SHP77 treated with DMSO at 0.1 percent for 48 hours (cell line): Measurements from ENCODE around the gene C14orf132.

Experiments
- DNase-seq: peaks from one replicate; lab custom pipeline; 2025; lab: John Stamatoyannopoulos, UW

The C14orf132 gene

GRCh38 chr14:96039633-96040311 is 610 bp downstream of the C14orf132 start:
- DNase-seq: no peak

GRCh38 chr14:96040828-96041371 is 1.7 kb downstream of the C14orf132 start:
- DNase-seq: no peak

GRCh38 chr14:96042248-96042930 is 3.2 kb downstream of the C14orf132 start:
- DNase-seq: no peak

- no peak for DNase-seq
These were observed 7.5 kb downstream of the C14orf132 start for GRCh38 chr14:96046630-96047029.

GRCh38 chr14:96047101-96047500 is 7.9 kb downstream of the C14orf132 start:
- no peak for DNase-seq

- DNase-seq: no peak
These were observed 10.8 kb downstream of the C14orf132 start for GRCh38 chr14:96049932-96050331.

GRCh38 chr14:96050482-96050881 is 11.3 kb downstream of the C14orf132 start:
- no peak for DNase-seq

- no peak for DNase-seq
These were observed 12.1 kb downstream of the C14orf132 start for GRCh38 chr14:96051231-96051630.

- no peak for DNase-seq
These were observed 12.7 kb downstream of the C14orf132 start for GRCh38 chr14:96051642-96052540.

- no peak for DNase-seq
These were observed 13.5 kb downstream of the C14orf132 start for GRCh38 chr14:96052541-96053247.

GRCh38 chr14:96053248-96053599 is 14.1 kb downstream of the C14orf132 start:
- no peak for DNase-seq

GRCh38 chr14:96053600-96054381 is 14.6 kb downstream of the C14orf132 start:
- DNase-seq: no peak

- DNase-seq: no peak
These were observed 15.5 kb downstream of the C14orf132 start for GRCh38 chr14:96054661-96055060.

GRCh38 chr14:96055065-96055752 is 16.0 kb downstream of the C14orf132 start:
- DNase-seq: no peak

- no peak for DNase-seq
These were observed 16.8 kb downstream of the C14orf132 start for GRCh38 chr14:96055753-96056508.

GRCh38 chr14:96056509-96057422 is 17.6 kb downstream of the C14orf132 start:
- no peak for DNase-seq

GRCh38 chr14:96057738-96058137 is 18.6 kb downstream of the C14orf132 start:
- no peak for DNase-seq

GRCh38 chr14:96058576-96059200 is 19.5 kb downstream of the C14orf132 start:
- DNase-seq: no peak
